Brain microvascular endothelial cell (primary cell): ENCODE measurements around the gene EYS.
"Not testable (repeated sequence)": the region's sequence is repeated elsewhere in the genome, so short reads cannot be mapped to it uniquely, and the experiment has no call there.

Source experiments
- DNase-seq: peaks from one replicate; pipeline ENCODE4 v3.0.0-alpha.2; 2020
- H3K27ac ChIP-seq: fragments of 250-450 bp; sonication (Bioruptor Pico); 2 replicates; pipeline ENCODE4 v1.5.1; 2020; ENCODE audit warnings: mild to moderate bottlenecking, moderate library complexity
- H3K27me3 ChIP-seq: fragments of 250-450 bp; sonication (Bioruptor Pico); replicated peaks from 2 replicates; pipeline ENCODE4 v1.5.1; 2020; ENCODE audit warnings: mild to moderate bottlenecking
- H3K36me3 ChIP-seq: fragments of 250-450 bp; sonication (Bioruptor Pico); replicated peaks from 2 replicates; pipeline ENCODE4 v1.5.1; 2020; ENCODE audit warnings: mild to moderate bottlenecking
- H3K4me3 ChIP-seq: 2 replicates; pipeline ENCODE4 v1.5.1; 2011; ENCODE audit warnings: low read depth, mild to moderate bottlenecking, control low read depth, low read length, moderate library complexity
- CTCF ChIP-seq: IDR thresholded peaks from 2 replicates; pipeline ENCODE4 v1.5.1; 2011; ENCODE audit warnings: low read depth, mild to moderate bottlenecking, moderate library complexity, low read length, control low read depth, inconsistent platforms; ENCODE audit errors: missing control alignments
- in situ Hi-C: cut with HindIII; loops from 2 replicates; pipeline ENCODE4 v1.10.0; 2017; ENCODE audit warnings: low sequenced_read_pairs, low pct_ligation_motif_present

The EYS gene

DNA sequence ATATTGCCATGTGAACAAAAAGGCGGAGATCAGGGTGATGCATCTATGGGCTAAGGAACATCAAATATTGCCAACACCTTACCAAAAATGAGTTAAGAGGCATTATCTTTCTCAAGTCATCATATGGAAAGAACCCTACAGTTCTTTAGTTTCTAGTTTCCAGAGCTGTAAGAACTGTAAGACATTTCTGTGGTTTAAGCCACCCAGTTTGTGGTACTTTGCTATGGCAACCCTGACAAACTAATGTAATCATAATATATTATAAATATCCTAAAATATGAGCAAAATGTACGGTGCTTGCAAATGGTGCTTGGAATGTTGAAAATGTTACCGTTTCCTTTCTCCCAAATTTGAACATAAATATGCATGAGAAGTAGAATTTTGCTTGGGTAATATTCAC lies 1721.8 kb downstream of the EYS start:
- Histone ChIP-seq H3K4me3 (no peak overlapping the region), H3K27ac (no peak overlapping the region), H3K27me3 (no peaks in the 10 kb centered on the region), H3K36me3 (no peaks in the 10 kb centered on the region)
- DNase-seq = no peak
- in situ Hi-C loops = no loop called here
- TF ChIP-seq CTCF = no peak

DNA sequence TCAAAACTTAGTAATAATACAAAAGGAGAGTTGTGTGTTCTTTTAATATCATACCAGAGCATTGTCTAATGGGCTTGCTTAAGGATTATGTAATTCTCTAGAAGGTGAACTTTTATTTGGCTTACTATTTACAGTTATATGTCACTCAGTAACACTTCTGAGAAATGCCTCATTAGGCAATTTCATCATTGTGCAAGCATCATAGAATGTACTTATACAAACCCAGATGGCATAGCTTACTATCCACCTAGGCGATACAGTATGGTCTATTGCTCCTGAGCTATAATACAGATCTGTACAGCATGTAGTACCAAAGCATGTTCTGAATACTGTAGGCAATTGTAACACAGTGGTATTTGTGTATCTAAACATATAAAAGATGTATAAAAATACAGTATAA lies 1731.3 kb downstream of the EYS start:
- DNase-seq = no peak
- TF ChIP-seq CTCF = no peak
- Histone ChIP-seq H3K36me3 (no peaks in the 10 kb centered on the region), H3K27me3 (no peaks in the 10 kb centered on the region), H3K4me3 (no peak overlapping the region), H3K27ac (no peak overlapping the region)
- in situ Hi-C loops = no loop called here

GRCh38 chr6:63968650-63969049 lies 1738.4 kb downstream of the EYS start:
- no peaks in the 10 kb centered on the region for H3K27me3 ChIP-seq
- DNase-seq = no peak
- in situ Hi-C loops = no loop called here
- H3K27ac ChIP-seq = no peak overlapping the region
- no peak overlapping the region for H3K4me3 ChIP-seq
- TF ChIP-seq CTCF = no peak
- H3K36me3 ChIP-seq = no peaks in the 10 kb centered on the region

- Histone ChIP-seq H3K36me3 (no peaks in the 10 kb centered on the region), H3K27me3 (no peaks in the 10 kb centered on the region), H3K27ac (no peak overlapping the region), H3K4me3 (no peak overlapping the region)
- TF ChIP-seq CTCF = no peak
- no peak for DNase-seq
- in situ Hi-C loops = no loop called here
These were observed 1742.7 kb downstream of the EYS start for GRCh38 chr6:63964366-63964765.

GRCh38 chr6:63963769-63964315 lies 1743.2 kb downstream of the EYS start:
- H3K4me3 ChIP-seq = no peak overlapping the region
- H3K36me3 ChIP-seq = no peaks in the 10 kb centered on the region
- DNase-seq = no peak
- no peak for TF ChIP-seq CTCF
- no peaks in the 10 kb centered on the region for H3K27me3 ChIP-seq
- H3K27ac ChIP-seq = no peak overlapping the region
- in situ Hi-C loops = no loop called here

- H3K36me3 ChIP-seq, H3K4me3 ChIP-seq, H3K27ac ChIP-seq, DNase-seq, in situ Hi-C loops, H3K27me3 ChIP-seq: not testable (repeated sequence)
These were observed 1753.5 kb downstream of the EYS start for GRCh38 chr6:63953336-63954021.
